Activated CD4-positive, alpha-beta T cell treated with anti-CD3 and anti-CD28 coated beads, Interleukin-2, amount 10 ng/mL, durations not matched to agents 7 days and 5 days (primary cell): ENCODE measurements around the gene ERCC4. TPM values are rescaled to one million over a fixed set of nuclear protein-coding genes. Genes with fewer than 3 reads are reported as not detected.

Experiments
- CTCF ChIA-PET: fragments of 350-600 bp; sonication (Branson Sonifier 250); formaldehyde crosslinking; loops from one replicate; lab custom pipeline; 2021; ENCODE audit warnings: antibody characterized with exemption; lab: Charles Lee
- POLR2A ChIA-PET: fragments of 350-600 bp; sonication (Branson Sonifier 250); formaldehyde crosslinking; loops from one replicate; lab custom pipeline; 2021; ENCODE audit warnings: antibody characterized with exemption; lab: Charles Lee
- DNase-seq: peaks from one replicate; pipeline ENCODE4 v3.0.0-alpha.2; 2020
- H3K27ac Mint-ChIP-seq: one replicate; pipeline ENCODE4 v1.8.0; 2021; ENCODE audit warnings: mild to moderate bottlenecking, moderate library complexity, mixed read lengths
- H3K27me3 Mint-ChIP-seq: one replicate; pipeline ENCODE4 v1.8.0; 2021; ENCODE audit warnings: mixed read lengths
- H3K36me3 Mint-ChIP-seq: one replicate; pipeline ENCODE4 v1.8.0; 2021; ENCODE audit warnings: low read depth, mixed read lengths
- H3K4me1 Mint-ChIP-seq: one replicate; pipeline ENCODE4 v1.8.0; 2021; ENCODE audit warnings: mixed read lengths
- H3K4me3 Mint-ChIP-seq: one replicate; pipeline ENCODE4 v1.8.0; 2021; ENCODE audit warnings: mild to moderate bottlenecking, moderate library complexity, mixed read lengths
- H3K9me3 Mint-ChIP-seq: one replicate; pipeline ENCODE4 v1.8.0; 2021; ENCODE audit warnings: mixed read lengths
- total RNA-seq, 2 experiments: library from RNA; stranded (reverse); gene quantifications; one replicate each; pipeline ENCODE4 v1.2.3, GENCODE V29; 2021

ERCC4 gene
- total RNA-seq, 2 experiments from 2014 or later: 9.4 to 12.3 TPM

- H3K27ac Mint-ChIP-seq: no peak overlapping the region
- no peak overlapping the region for H3K4me3 Mint-ChIP-seq
- no peaks in the 10 kb centered on the region for H3K36me3 Mint-ChIP-seq
- POLR2A ChIA-PET: no interaction called here
- H3K9me3 Mint-ChIP-seq: peaks cover under 1% of the 10 kb centered on the region
- H3K4me1 Mint-ChIP-seq: no peaks in the 10 kb centered on the region
- H3K27me3 Mint-ChIP-seq: peaks cover 2% of the 10 kb centered on the region
- DNase-seq: no peak
- CTCF ChIA-PET: no interaction called here
Measured at GRCh38 chr16:13984794-13985193, 64.8 kb downstream of the ERCC4 start.

- ChIA-PET CTCF (no interaction called here), POLR2A (no interaction called here)
- no peaks in the 10 kb centered on the region for H3K4me1 Mint-ChIP-seq
- no peaks in the 10 kb centered on the region for H3K9me3 Mint-ChIP-seq
- H3K27me3 Mint-ChIP-seq: peaks cover 2% of the 10 kb centered on the region
- no peak for DNase-seq
- H3K27ac Mint-ChIP-seq: no peak overlapping the region
- no peaks in the 10 kb centered on the region for H3K36me3 Mint-ChIP-seq
- H3K4me3 Mint-ChIP-seq: no peak overlapping the region
Measured at GRCh38 chr16:13988038-13988437, 68.1 kb downstream of the ERCC4 start.

GRCh38 chr16:13992322-13992721 lies 72.4 kb downstream of the ERCC4 start:
- H3K4me1 Mint-ChIP-seq: no peaks in the 10 kb centered on the region
- no peak overlapping the region for H3K27ac Mint-ChIP-seq
- H3K9me3 Mint-ChIP-seq: no peaks in the 10 kb centered on the region
- H3K27me3 Mint-ChIP-seq: no peaks in the 10 kb centered on the region
- POLR2A ChIA-PET: no interaction called here
- DNase-seq: no peak
- CTCF ChIA-PET: no interaction called here
- H3K36me3 Mint-ChIP-seq: no peaks in the 10 kb centered on the region
- no peak overlapping the region for H3K4me3 Mint-ChIP-seq

GRCh38 chr16:13992976-13993375 lies 73.0 kb downstream of the ERCC4 start:
- H3K4me1 Mint-ChIP-seq: peaks cover 3% of the 10 kb centered on the region
- H3K4me3 Mint-ChIP-seq: no peak overlapping the region
- CTCF ChIA-PET: interaction anchor here (0.8 kb wide), 1 partner anchor 15 kb away, joined by 4 read pairs; no protein-coding TSS in a partner anchor
- H3K36me3 Mint-ChIP-seq: no peaks in the 10 kb centered on the region
- H3K27me3 Mint-ChIP-seq: no peaks in the 10 kb centered on the region
- no peak overlapping the region for H3K27ac Mint-ChIP-seq
- POLR2A ChIA-PET: no interaction called here
- no peaks in the 10 kb centered on the region for H3K9me3 Mint-ChIP-seq
- DNase-seq: no peak

GRCh38 chr16:13994239-13995106 lies 74.5 kb downstream of the ERCC4 start:
- Mint-ChIP-seq H3K9me3 (no peaks in the 10 kb centered on the region), H3K4me3 (no peak overlapping the region), H3K4me1 (peaks cover 16% of the 10 kb centered on the region), H3K36me3 (no peaks in the 10 kb centered on the region), H3K27ac (no peak overlapping the region), H3K27me3 (no peaks in the 10 kb centered on the region)
- no peak for DNase-seq
- POLR2A ChIA-PET: no interaction called here
- CTCF ChIA-PET: no interaction called here

- no peaks in the 10 kb centered on the region for H3K9me3 Mint-ChIP-seq
- no peaks in the 10 kb centered on the region for H3K36me3 Mint-ChIP-seq
- no peak overlapping the region for H3K27ac Mint-ChIP-seq
- POLR2A ChIA-PET: no interaction called here
- H3K27me3 Mint-ChIP-seq: no peaks in the 10 kb centered on the region
- peaks cover 18% of the 10 kb centered on the region for H3K4me1 Mint-ChIP-seq
- CTCF ChIA-PET: no interaction called here
- H3K4me3 Mint-ChIP-seq: no peak overlapping the region
- DNase-seq: no peak
Measured at GRCh38 chr16:13995194-13995593, 75.2 kb downstream of the ERCC4 start.

GRCh38 chr16:13996778-13997288 lies 76.9 kb downstream of the ERCC4 start:
- H3K4me3 Mint-ChIP-seq: no peak overlapping the region
- CTCF ChIA-PET: interaction anchor here (0.8 kb wide), 1 partner anchor 51 kb away, joined by 3 read pairs; no protein-coding TSS in a partner anchor
- H3K27me3 Mint-ChIP-seq: peaks cover 2% of the 10 kb centered on the region
- H3K4me1 Mint-ChIP-seq: peaks cover 18% of the 10 kb centered on the region
- no peaks in the 10 kb centered on the region for H3K36me3 Mint-ChIP-seq
- DNase-seq: no peak
- POLR2A ChIA-PET: no interaction called here
- no peaks in the 10 kb centered on the region for H3K9me3 Mint-ChIP-seq
- no peak overlapping the region for H3K27ac Mint-ChIP-seq

GRCh38 chr16:13997526-13997925 lies 77.6 kb downstream of the ERCC4 start:
- no peak overlapping the region for H3K4me3 Mint-ChIP-seq
- H3K36me3 Mint-ChIP-seq: no peaks in the 10 kb centered on the region
- DNase-seq: no peak
- ChIA-PET CTCF (interaction anchor here (0.6 to 0.8 kb wide), 2 partner anchors 52 to 1060 kb away, joined by 3 to 4 read pairs; no protein-coding TSS in a partner anchor), POLR2A (no interaction called here)
- no peaks in the 10 kb centered on the region for H3K9me3 Mint-ChIP-seq
- H3K4me1 Mint-ChIP-seq: peaks cover 22% of the 10 kb centered on the region
- H3K27ac Mint-ChIP-seq: peak overlapping the region; percentile 68
- peaks cover 4% of the 10 kb centered on the region for H3K27me3 Mint-ChIP-seq

- Mint-ChIP-seq H3K27ac (peak overlapping the region; percentile 68), H3K4me3 (no peak overlapping the region), H3K4me1 (peaks cover 26% of the 10 kb centered on the region), H3K27me3 (peaks cover 4% of the 10 kb centered on the region), H3K36me3 (no peaks in the 10 kb centered on the region), H3K9me3 (no peaks in the 10 kb centered on the region)
- ChIA-PET CTCF (interaction anchor here (0.6 to 0.8 kb wide), 2 partner anchors 52 to 1060 kb away, joined by 3 to 4 read pairs; no protein-coding TSS in a partner anchor), POLR2A (no interaction called here)
- peak; percentile 20 for DNase-seq
Measured at GRCh38 chr16:13997933-13998332, 78.0 kb downstream of the ERCC4 start.

GRCh38 chr16:13999071-13999894 lies 79.3 kb downstream of the ERCC4 start:
- no peak for DNase-seq
- H3K27ac Mint-ChIP-seq: no peak overlapping the region
- POLR2A ChIA-PET: no interaction called here
- H3K27me3 Mint-ChIP-seq: peaks cover 4% of the 10 kb centered on the region
- CTCF ChIA-PET: interaction anchor here (0.6 to 1.0 kb wide), 2 partner anchors 80 to 390 kb away, joined by 3 read pairs; partner anchors contain the start of gene ERCC4
- H3K36me3 Mint-ChIP-seq: no peaks in the 10 kb centered on the region
- H3K4me1 Mint-ChIP-seq: peaks cover 30% of the 10 kb centered on the region
- no peak overlapping the region for H3K4me3 Mint-ChIP-seq
- no peaks in the 10 kb centered on the region for H3K9me3 Mint-ChIP-seq

- H3K4me1 Mint-ChIP-seq: peaks cover 30% of the 10 kb centered on the region
- ChIA-PET POLR2A (no interaction called here), CTCF (no interaction called here)
- no peak overlapping the region for H3K4me3 Mint-ChIP-seq
- no peak for DNase-seq
- no peak overlapping the region for H3K27ac Mint-ChIP-seq
- H3K27me3 Mint-ChIP-seq: peaks cover 4% of the 10 kb centered on the region
- no peaks in the 10 kb centered on the region for H3K9me3 Mint-ChIP-seq
- no peaks in the 10 kb centered on the region for H3K36me3 Mint-ChIP-seq
Measured at GRCh38 chr16:13999895-14000425, 80.0 kb downstream of the ERCC4 start.

- POLR2A ChIA-PET: no interaction called here
- H3K4me1 Mint-ChIP-seq: peaks cover 30% of the 10 kb centered on the region
- H3K4me3 Mint-ChIP-seq: no peak overlapping the region
Measured at GRCh38 chr16:14001521-14001920, 81.6 kb downstream of the ERCC4 start.

More at GRCh38 chr16:14001521-14001920, 81.6 kb downstream of the ERCC4 start:
- no peak for DNase-seq
- peaks cover 4% of the 10 kb centered on the region for H3K27me3 Mint-ChIP-seq
- no peaks in the 10 kb centered on the region for H3K36me3 Mint-ChIP-seq
- H3K27ac Mint-ChIP-seq: no peak overlapping the region
- CTCF ChIA-PET: no interaction called here
- no peaks in the 10 kb centered on the region for H3K9me3 Mint-ChIP-seq
